Activated CD8-positive, alpha-beta memory T cell treated with anti-CD3 and anti-CD28 coated beads, Interleukin-2, amount 50 U/mL, for 1 hour (primary cell): ENCODE data around the gene MAU2.
"Not testable (repeated sequence)": the region's sequence is repeated elsewhere in the genome, so short reads cannot be mapped to it uniquely, and the experiment has no call there.

Experiments used
- DNase-seq: peaks from one replicate; pipeline ENCODE4 v3.0.0-alpha.2; 2020; ENCODE audit errors: extremely low read depth

MAU2 gene

DNA sequence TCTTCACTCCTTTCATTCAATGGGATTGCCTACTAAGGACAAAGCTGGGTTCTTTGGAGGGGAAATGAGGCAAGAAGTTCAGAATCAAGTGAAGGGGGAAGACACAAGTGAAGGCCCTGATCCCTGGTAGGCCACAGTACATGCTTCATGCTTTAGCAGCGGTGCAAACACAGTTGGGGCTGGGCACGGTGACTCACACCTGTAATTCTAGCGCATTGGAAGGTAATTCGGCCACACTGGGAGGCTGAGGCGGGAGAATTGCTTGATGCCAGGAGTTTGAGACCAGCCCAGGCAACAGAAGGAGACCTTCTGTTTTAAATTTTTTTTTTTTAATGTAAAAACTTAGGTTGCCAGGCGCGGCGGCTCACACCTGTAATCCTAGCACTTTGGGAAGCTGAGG is 61.5 kb downstream of the MAU2 start:
- DNase-seq = no peak

GRCh38 chr19:19384486-19384885 is 63.9 kb downstream of the MAU2 start:
- no peak for DNase-seq

DNA sequence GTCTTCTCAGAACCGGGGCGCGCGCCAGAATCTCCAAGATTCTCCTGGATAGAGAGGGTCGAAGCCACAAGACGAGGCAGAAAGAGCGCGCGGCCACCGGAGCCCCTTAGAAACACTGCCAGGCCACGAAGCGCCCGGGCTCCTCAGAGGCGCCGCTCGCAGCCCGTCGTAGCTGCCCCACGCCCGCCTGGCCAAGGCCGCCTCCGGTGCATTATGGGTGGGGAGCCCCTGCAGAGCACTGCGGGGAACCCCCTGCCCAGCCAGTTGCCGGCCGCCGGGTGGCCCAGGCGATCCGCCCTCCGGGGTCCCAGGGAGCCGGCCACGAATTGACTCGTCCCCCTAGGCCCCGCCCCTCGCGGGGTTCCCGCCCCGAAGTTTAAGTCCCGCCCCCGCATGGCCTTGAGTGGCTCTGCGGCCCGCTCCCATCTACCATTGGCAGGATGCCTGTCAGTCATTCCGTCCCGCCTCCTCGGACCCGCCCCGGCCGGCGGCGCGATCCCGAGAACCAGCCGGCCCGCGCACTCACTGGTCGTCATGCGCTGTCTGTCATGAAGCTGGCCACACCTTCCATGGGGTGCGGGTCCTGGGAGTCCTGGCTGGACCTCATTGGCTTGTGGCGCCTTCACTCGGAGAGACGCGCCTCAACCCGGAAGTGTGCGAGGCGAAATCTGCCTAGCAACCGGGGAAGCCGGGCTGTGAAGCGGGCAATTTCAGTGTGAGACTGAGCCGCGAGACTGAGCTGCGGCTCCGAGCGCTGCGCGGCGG is 64.7 kb downstream of the MAU2 start:
- DNase-seq = peak; percentile 98

DNA sequence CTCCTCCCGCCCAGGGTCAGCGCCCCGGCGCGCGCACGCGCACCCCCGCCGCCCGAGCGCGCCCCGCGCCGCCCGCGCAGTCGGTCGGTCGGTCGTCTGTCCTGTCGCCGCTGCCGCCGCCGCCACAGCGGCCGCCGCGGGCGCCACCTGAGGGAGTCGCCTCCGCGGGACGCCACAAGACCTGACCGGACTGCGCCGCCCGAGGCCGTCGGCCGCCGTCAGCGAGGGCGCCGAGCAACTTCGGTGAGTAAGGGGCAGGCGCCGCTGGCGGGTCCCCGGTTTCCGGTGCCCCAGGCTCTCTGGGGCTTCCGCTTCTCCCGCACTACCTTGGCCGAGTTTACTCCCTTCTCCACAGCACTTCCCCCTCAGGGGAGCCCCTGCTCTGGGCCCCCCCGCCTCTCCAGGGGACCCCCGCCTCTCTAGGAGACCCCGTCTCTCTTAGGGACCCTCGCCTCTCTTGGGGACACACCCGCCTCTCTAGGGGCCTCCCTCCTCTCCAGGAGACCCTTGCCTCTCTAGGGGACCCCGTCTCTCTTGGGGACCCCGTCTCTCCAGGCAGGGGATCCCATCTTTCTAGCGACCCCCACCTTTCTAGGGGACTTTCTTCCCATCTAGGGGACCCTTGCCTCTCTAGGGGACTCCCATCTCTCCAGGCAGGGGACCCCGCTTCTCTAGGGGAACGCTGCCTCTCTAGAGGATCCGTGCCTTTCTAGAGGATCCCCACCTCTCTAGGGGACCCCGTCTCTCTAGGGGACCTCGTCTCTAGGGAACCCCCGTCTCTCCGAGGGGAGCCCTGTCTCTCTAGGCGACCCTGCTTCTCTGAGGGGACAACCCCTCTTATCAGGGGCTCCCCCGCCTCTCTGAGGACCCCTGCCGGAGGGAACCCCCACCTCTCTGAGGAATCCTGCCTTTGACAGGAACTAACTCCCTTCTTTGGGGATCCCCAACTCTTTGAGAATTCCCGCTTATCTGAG is 65.6 kb downstream of the MAU2 start:
- DNase-seq = no peak

GRCh38 chr19:19387108-19387507 is 66.5 kb downstream of the MAU2 start:
- DNase-seq = no peak

DNA sequence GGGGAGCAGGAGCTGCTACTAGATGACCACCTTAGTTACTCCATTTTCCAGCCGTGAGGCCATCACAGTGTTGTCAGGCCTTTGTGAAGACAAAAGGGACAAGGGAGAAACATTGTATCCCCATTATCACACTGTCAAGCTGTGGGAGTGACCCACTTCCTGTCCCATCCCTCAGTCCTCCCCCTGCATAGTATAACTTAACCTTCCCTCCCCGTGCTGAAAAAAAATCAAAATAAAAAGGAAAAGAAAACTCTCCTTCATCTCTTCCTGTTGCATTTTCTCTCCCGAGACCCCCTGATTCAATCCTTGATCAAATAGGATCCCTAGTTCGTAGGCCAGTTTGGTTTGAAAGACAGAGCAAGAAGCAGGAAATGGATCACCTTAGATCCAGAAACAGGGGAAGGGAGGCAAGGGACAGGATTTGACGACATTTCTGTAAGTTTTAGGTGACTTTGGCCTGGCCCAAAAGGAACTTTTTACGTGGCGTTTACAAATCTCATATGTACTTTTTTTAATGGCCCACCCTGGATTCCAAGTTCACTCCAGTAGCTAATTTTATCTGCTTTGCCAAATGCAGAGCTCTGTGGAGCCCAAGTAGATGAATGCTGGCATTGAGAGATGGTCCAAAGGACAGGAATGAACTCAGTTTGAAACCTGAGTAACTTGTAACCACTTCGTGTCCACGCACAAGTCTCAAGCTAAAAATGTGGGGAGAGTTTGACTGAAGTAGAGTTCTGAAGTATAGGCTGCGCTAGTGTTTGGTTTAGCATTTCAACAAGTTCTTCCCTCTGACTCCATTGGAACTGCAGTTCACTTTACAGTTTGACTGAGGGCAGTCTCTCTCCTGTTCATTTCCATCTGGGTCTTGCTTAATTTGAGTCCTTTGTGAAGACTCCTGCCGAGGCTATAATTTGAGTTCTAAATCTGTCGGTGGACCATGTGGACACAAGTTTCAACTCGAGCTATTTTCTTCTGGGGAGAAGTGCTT is 68.2 kb downstream of the MAU2 start:
- no peak for DNase-seq

DNA sequence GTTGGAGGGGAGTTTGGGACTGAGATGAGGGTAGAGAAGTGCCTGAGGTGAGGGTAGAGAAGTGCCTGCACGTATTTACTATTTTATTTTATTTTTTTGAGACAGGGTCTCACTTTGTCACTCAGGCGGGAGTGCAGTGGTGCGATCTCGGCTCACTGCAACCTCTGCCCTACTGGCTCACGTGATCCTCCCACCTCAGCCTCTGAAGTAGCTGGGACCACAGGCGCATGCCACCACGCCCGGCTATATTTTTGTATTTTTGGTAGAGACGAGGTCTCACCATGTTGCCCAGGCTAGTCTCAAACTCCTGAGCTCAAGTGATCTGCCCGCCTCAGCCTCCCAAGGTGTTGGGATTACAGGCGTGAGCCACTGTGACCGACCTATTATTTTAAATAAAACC is 69.1 kb downstream of the MAU2 start:
- not testable (repeated sequence) for DNase-seq

DNA sequence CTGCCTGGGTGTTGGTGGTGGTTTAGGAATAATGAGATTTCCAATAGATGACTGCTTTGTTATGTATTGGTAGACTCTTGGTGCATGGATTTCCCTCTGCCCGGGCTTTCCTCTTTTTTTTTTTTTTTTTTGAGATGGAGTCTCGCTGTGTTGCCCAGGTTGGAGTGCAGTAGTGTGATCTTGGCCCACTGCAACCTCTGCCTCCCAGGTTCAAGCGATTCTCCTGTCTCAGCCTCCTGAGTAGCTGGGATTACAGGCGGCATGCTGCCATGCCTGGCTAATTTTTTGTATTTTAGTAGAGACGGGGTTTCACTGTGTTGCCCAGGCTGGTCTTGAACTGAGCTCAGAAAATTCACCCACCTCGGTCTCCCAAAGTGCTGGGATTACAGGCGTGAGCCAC is 73.7 kb downstream of the MAU2 start:
- not testable (repeated sequence) for DNase-seq

DNA sequence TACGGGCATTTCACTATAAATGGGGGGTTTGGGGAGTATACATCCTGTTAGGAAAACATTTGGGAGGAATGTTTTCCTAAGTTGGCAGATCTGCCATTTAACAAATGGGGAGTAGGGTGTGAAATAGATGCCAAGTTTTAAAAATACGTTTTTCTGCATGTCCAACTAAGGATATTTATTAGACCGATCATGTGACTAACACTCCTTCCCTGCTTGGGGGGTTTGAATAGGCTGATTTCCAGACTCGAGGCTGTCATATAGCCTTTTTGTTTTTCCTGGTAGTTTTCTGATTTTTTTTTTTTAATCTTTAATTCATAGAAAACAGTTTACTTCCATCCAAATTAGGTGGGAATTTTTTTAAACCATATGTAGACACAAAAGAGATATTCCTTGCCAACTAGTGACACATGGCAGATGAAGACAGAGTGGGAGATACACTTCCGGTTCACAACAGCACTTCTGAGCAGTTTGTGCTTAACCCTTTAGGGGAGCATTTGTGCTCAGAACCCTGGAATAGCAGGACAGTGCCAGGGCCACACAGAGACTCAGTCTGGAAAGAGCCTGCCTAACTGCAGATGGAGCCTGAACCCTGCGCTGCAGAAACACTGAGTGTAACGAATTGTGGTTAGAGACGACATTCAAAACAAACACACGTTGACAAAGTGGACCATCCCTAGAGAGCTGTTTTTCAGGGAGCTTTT is 79.3 kb downstream of the MAU2 start:
- DNase-seq = no peak

GRCh38 chr19:19402656-19403372 is 82.2 kb downstream of the MAU2 start:
- no peak for DNase-seq

DNA sequence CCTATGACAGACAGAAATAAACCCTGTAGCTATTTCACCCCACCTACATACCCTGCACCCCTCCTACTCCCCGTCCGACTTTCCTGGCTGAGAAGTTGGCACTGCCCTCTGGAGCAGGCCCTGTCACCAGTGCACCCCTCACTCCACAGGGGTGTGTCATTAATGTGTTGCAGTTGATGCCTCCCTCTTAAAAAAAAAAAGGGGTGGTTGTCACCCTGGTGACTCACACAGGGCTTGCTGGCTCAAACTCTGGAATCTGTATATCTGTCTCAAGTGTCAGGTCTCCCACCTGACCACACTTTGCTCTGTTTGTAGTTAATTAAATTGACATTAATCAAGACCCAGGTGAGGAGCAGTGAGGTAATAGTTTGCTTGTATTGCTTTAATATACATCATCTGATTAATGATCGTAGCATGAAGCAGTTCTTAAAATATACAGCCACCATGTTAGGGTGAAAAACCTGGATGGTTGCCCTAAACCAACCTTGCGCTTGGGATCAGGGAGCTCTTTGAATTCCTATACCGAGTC is 82.8 kb downstream of the MAU2 start:
- DNase-seq = no peak

- peak; percentile 77 for DNase-seq
Observed at GRCh38 chr19:19404879-19405860, 84.5 kb downstream of the MAU2 start, which contains the start of gene GATAD2A. TSS of gene GATAD2A (plus strand) at chr19:19405675. CDS start at chr19:19465346, 59,671 bp downstream.

DNA sequence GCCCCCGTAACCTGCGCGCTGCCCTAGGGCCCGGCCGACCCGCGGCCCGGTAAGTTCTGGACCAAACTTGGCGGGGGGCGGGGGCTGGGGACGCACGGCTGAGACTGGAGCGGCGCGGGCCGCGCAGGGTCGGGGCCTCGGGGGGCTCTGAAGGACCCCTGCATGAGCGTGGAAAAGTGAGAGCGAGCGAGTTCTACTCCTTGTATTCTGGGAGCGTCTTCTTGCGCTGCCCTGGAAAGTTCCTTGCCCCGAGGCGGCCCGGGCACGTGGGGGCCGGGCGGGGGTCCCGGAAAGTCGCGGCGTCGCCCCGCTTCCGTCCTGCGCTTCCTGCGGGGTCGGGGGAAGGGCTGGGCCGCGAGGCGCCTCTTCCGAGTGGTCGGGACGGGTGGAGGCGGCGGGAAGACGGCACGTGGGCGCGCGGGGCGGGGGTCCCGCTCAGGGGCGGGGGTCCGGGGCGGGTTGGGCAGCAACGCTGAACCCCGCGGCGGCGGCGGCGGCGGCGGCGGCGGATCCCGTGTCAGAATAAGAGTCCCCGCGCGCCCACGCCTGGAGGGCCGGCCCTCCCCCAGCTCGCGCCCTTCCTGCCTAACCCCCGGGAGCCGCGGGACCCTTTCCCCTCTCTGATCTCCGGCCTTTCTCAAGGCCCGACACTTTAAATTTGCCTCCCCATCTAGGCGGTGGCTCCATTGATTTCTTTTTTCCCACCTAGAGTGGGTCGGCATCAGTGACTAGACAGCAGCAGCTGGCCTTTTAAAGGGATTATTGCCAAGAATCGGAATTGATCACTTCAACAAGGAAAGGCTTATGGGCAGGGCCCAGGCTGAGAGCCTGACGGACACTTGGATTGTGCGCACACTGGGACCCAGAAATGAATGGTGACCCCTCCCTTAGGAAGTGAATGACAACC is 85.6 kb downstream of the MAU2 start:
- no peak for DNase-seq

GRCh38 chr19:19406878-19407632 is 86.4 kb downstream of the MAU2 start:
- DNase-seq = no peak

- DNase-seq = no peak
Observed at GRCh38 chr19:19407633-19407930, 87.0 kb downstream of the MAU2 start.
